HG03457 (cell line): Measurements from ENCODE around the gene PAPOLA.
"Not testable (repeated sequence)": the region's sequence is repeated elsewhere in the genome, so short reads cannot be mapped to it uniquely, and the experiment has no call there.

Experiments used
- ATAC-seq: cut with Tn5 transposase; IDR thresholded peaks from one replicate; pipeline ENCODE4 v1.9.1; 2021; ENCODE audit warnings: moderate number of reproducible peaks; ENCODE audit not compliant: unreplicated experiment

Gene PAPOLA

DNA sequence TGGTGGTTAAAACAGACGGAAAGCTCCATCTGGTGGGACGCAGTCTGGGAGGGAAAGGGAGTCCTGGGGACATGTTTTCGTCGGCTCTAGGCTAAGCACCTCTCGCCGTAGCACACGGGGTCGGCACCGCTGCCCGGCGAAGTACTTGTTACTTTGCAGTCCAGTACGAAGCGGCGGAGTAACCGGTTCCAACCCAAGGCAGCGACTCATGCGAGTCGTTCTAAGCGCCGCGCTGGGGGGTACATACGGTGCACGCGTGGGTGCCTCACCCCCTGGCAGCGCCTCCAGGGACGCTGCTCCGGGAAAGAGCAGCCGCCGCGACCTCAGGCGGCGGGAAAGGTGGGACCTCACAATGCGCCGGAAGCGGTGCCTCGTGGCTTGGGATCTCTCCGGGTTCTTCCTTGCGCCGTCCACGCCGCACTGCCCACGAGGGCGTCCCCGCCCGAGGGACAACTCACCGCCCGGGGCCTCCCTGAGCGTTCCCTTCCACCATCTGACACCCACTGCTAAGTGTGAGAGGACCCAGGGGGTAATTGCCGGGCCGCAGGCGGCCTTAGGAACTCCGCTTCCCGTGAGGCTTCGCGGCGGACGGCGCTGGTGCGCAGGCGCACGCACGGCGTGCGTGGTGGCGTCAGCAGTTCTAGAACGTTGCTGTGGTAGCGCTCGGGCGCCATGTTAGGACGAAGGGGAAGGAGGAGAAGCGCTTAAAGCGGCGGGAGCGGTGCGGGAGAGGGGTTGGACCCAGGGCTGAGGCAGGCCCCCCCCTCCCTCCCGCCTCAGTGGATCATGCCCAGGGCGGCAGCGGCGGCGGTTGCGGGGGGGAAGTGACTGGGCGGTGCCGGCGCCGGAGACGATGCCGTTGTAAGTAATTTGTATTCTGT lies at the start of gene PAPOLA:
Gene PAPOLA, plus strand, starts transcription at position 643 of the 881 bp plus-strand sequence. Its CDS starts 211 bp downstream, at position 854.
- ATAC-seq = peak; percentile 86

- ATAC-seq = no peak
Measured at GRCh38 chr14:96452684-96453083, 49.5 kb upstream of the PAPOLA start.

DNA sequence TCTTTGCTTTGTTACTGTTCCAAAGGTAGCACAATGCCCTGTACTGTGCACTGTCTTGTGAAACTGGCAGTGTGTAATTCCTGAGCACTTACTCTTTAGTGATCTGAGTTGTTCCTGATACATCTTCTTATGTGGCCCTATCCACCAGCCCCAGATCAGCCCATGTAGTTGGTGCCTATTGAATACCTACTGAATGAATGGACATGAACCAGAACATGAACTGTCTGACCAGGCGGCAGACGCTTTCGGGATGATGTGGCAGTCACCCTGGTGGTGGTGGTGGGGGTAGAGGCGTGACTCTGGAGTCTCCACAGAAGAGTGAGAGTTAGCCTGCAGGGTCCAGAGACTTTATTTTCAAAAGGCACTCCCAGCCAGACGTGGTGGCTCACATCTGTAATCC lies 46.6 kb upstream of the PAPOLA start:
- ATAC-seq = no peak

GRCh38 chr14:96459851-96460250 lies 42.3 kb upstream of the PAPOLA start:
- no peak for ATAC-seq

DNA sequence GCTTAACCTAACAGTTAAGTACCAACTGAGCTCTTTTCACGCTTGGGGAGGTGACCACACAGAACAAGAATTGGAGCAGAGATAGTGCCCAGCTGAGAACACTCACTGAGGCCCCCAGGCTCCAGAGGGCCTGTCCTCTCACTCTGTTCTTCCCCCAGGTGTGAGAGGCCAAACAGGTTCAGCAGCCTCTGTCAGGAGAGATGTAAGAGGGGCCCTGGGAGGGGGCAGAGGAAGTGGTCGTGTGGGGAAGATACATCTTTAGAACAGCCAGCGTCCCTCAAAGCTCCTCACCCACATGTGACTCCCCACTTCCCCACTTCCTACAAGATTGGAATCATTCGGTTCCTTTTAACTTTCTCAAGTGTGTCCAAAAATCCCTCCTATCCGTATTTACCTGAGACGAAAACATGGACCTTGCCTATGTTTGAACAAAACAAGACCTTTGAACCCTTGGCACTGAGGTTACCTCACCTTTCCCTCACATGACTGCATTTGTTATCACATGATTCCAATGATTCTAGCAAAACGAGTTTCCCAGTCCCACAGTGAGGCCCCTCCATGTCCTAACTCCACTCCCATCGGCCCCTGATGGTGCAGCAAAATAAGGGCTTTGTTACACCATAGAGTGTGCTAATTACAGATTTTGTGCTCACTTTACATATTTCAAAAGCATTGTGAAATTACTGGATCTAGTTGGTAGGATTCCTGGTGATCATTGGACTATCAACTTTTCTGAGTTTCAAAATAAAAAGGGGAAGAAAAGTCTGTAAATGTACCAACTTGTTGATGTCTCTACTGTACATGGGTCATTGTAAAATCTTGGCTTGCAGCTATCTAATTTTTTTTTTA lies 40.0 kb upstream of the PAPOLA start:
- no peak for ATAC-seq

DNA sequence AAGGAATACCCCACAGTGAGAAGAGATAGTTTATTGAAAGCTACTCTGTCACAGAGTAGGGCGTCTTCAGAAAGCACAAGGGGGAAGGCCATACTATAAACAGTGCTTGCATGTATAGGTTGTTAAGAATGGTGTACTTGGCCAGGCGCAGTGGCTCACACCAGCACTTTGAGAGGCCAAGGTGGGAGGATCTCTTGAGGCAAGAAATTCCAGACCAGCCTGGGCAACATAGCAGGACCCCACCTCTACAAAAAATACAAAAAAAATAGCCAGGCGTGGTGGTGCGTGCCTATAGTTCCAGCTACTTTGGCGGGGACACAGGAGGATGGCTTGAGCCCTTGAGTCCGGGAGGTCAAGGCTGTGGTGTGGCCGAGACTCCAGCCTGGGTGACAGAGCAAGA lies 38.0 kb upstream of the PAPOLA start:
- no peak for ATAC-seq

DNA sequence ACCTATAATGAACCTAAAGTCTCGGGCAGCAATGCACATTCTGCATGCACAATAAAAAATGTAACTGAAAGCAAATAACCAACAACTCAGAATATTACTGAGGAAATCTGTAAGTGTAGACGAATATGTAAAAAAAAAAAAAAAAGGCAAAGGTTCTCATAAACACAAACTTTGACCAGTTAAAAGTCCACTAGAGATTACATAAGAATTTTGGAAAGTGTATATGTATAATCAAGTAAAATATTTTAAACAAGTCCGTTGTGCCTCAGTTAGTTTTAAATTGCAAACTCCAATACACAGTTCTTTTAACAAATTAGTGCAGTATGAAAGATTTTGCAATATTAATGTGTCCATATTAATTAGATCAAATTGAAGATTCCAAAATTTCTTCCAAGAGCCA lies 35.3 kb upstream of the PAPOLA start:
- no peak for ATAC-seq

DNA sequence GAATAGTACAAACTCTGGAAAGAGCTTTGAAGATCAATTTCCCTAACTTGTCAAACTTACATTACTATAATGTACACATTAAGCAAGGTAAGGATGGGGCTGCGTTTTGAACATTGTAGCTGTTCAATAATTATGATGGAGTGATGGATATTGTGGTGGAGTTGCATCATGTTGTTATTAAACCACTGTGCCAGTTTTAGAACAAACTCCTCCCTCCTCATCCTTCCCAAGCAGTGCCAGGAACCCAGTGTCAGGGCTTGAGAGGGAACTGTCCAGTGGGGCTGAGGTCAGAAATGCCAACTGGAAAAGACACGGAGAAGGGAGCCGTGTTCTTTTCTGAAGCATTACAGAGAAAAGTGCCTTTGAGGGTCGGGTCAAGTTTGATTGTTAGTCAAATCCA lies 31.9 kb upstream of the PAPOLA start:
- no peak for ATAC-seq

GRCh38 chr14:96470967-96471366 lies 31.2 kb upstream of the PAPOLA start:
- ATAC-seq = not testable (repeated sequence)

- no peak for ATAC-seq
Measured at GRCh38 chr14:96478119-96478518, 24.1 kb upstream of the PAPOLA start.

- ATAC-seq = no peak
Measured at GRCh38 chr14:96479435-96480146, 22.6 kb upstream of the PAPOLA start.

DNA sequence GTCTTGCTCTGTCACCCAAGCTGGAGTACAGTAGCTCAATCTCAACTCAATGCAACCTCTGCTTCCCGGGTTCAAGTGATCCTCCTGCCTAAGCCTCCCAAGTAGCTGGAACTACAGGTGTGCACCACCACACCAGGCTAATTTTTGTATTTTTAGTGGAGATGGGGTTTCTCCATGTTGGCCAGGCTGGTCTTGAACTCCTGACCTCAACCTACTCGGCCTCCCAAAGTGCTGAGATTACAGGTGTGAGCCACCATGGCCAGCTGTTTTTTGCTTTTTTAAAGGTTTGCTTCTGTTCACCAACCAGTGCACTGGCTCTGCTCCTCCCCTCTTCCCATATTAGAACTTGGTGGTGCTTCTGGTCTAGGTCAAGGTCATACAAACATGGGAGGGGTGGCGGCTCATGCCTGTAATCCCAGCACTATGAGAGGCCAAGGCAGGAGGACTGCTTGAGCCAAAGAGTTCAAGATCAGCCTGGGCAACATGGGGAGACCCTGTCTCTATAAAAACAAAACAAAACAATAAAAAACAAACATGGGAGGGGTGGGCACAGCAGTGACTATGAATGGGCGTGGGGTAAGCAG lies 20.4 kb upstream of the PAPOLA start:
- ATAC-seq = no peak

DNA sequence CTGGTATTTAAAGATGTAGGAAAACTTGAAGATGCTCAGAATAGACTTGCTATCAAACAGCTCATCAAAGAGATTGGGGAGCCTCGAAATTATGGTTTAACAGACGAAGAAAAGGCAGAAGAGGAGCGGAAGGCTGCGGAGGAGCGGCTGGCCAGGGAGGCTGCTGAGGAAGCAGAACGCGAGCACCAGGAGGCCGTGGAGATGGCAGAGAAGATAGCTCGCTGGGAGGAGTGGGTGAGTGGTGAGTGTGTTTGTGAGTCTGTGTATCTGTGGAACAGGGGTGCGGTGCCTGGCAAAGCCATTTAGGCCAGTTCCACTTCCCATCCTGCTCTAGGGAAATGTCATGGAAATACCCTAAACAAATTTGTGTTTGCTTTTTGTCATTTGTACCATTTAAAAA lies 19.2 kb upstream of the PAPOLA start:
- no peak for ATAC-seq

GRCh38 chr14:96484399-96484798 lies 17.8 kb upstream of the PAPOLA start:
- no peak for ATAC-seq

- no peak for ATAC-seq
Measured at GRCh38 chr14:96486705-96487104, 15.5 kb upstream of the PAPOLA start.

DNA sequence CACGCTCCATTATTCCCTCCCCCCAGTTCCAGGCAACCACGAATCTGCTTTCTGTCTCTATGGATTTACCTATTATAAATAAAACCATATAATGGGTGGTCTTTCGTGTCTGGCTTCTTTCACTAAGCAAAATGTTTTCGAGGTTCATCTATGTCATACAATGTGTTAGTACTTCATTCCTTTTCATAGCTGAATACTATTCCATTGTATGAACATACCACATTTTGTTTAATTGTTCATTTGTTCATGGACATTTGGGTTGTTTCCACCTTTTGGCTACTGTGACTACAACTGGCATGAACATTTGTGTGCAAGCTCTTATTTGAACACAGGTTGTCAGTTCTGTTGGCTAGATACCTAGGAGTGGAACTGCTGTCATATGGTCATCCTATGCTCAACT lies 12.9 kb upstream of the PAPOLA start:
- no peak for ATAC-seq

DNA sequence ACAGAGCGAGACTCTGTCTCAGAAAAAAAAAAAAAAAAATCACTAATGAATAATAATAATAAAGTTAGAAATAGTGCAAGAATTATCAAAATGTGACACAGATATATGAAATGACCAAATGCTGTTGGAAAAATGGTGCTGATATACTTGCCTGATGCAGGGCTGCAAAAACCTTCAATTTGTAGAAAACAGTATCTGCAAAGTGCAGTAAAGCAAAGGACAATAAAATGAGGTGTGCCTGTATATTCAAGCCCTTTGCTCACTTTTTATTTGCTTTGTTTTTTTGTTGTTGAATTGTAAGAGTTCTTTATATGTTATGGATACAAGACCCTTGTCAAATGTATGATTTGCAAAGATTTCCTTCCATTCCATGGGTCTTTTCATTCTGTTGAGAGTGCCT lies 9.0 kb upstream of the PAPOLA start:
- ATAC-seq = no peak

DNA sequence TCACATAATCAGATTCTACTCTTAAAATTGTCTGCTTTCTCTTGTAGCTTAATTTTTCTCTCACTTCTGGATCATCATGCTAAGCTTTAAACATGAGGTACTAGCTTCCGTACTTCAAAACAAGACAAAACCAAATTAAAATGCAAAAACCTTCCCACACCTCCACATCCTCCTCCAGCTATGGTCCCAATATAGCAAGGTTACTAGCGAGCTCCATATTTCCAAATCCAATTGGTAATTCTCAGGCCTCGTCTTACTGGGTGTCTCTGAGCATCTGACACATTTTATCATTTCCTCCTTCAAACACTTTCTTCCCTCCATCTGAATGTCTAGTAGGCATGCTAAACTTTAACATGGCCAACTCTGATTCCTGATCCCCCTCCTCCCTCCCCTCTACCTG lies 7.9 kb upstream of the PAPOLA start:
- no peak for ATAC-seq

DNA sequence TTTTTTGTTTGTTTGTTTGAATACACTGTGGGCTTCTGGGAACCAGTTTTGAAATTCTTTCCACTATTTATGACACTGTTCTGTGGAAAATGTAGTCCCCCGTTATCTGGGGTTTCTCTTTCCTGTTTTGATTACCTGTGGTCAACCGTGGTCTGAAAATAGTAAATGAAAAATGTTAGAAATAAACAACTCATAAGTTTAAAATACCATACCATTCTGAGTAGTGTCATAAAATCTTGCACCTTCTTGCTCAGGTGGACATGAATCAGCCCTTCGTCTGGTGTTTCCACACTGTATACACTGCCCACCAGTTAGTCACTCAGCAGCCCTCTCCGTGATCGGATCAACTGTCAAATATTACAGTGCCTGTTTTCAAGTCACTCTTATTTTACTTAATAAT lies 5.1 kb upstream of the PAPOLA start:
- ATAC-seq = no peak

DNA sequence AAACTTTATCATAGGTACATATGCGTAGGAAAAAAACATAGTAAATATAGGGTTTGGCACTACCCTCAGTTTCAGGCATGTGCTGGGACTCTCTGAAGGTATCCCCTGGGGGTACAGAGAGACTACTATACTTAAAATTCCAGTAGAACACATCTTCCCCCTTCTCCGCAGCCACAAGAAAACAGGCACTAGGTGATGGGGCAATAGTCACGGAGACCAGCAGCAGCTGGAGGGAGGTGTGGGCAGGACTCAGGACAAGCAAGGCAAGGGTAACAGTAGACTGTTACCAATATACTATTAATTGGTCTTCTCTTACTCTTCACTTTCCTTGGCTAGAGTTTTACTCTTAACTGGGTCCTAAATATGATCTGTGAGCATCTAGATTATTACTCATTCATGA lies 4.6 kb upstream of the PAPOLA start:
- ATAC-seq = no peak

GRCh38 chr14:96501217-96501739 lies 904 bp upstream of the PAPOLA start:
- ATAC-seq = no peak
